GM12875 (cell line): Measurements from ENCODE around the gene KIAA0753.

Experiments used
- H3K4me3 ChIP-seq: one replicate; pipeline ENCODE4 v1.5.1; 2011; ENCODE audit warnings: low read depth, low read length, control low read depth
- CTCF ChIP-seq: IDR thresholded peaks from 2 replicates; pipeline ENCODE4 v1.5.1; 2011; ENCODE audit warnings: low read depth, mild to moderate bottlenecking, control low read depth, inconsistent platforms, low read length, moderate library complexity, borderline replicate concordance; ENCODE audit not compliant: insufficient read depth

The KIAA0753 gene

GRCh38 chr17:6539871-6540270, 100.6 kb downstream of the KIAA0753 start:
- no peak for TF ChIP-seq CTCF

GRCh38 chr17:6536566-6537065, 103.9 kb downstream of the KIAA0753 start:
- no peak overlapping the region for H3K4me3 ChIP-seq
- no peak for TF ChIP-seq CTCF

More at GRCh38 chr17:6539871-6540270, 100.6 kb downstream of the KIAA0753 start:
- H3K4me3 ChIP-seq: no peak overlapping the region

GRCh38 chr17:6536053-6536452, 104.5 kb downstream of the KIAA0753 start:
- no peak overlapping the region for H3K4me3 ChIP-seq
- no peak for TF ChIP-seq CTCF

- no peak for TF ChIP-seq CTCF
- H3K4me3 ChIP-seq: no peak overlapping the region
Measured at GRCh38 chr17:6534846-6535514, 105.5 kb downstream of the KIAA0753 start.

- no peak for TF ChIP-seq CTCF
- no peak overlapping the region for H3K4me3 ChIP-seq
Measured at GRCh38 chr17:6532441-6532885, 108.0 kb downstream of the KIAA0753 start.

- TF ChIP-seq CTCF: no peak
- H3K4me3 ChIP-seq: no peak overlapping the region
Measured at GRCh38 chr17:6531575-6531974, 108.9 kb downstream of the KIAA0753 start.

GRCh38 chr17:6530324-6530920, 110.1 kb downstream of the KIAA0753 start:
- TF ChIP-seq CTCF: no peak
- H3K4me3 ChIP-seq: no peak overlapping the region
